Measurements from ENCODE around the gene SPAG9. TPM values are rescaled to one million over a fixed set of nuclear protein-coding genes. Genes with fewer than 3 reads are reported as not detected.

SPAG9 gene
- total and polyA plus RNA-seq, 2 of the 8 experiments (the other 6 are each of a cell fraction or from before 2014, with no cell fraction given): 9.8 to 63.8 TPM

DNA sequence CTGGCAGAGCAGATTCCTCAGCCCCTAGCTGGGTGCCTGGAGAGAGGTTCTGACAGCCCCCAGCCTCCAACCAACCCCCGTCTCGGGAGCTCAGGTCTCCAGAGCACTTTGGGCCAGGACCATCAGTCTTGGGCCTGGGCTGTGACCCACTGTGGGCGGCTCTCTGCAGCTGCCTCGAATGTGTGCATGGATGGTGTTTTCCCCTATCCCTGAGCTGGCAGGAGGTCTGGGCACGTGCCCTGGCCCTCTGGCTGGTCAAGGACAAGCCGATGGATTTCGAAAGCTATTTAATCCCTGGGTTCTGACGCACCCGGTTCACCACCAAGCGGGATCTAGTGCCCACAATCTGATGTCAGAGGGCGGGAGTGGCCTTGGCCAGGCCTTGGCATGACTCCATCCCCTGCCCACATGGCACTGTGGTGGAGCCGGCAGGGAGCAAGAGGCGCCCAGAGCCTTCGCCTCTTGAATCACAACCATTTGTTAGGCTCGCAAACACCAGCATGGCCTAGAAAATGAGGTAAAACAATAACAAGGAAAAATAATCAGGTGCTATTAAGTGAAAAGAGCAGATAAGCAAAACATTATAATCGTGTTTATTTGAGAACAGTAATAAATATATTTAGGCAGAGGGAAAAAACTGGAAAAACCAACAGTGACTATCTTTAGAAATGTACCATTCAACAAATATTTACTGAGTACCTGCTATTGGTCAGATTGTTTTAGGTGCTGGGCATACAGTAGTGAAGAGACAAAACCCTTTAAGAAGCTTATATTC, 185.3 kb downstream of the SPAG9 start:
- Histone ChIP-seq H3K36me3 (ENCODE audit: control insufficient read depth in 2 of 4, insufficient read depth in 4 of 4, low read length in 3 of 4) (no peaks in the 10 kb centered on the region), H3K14ac (ENCODE audit: insufficient read length) (no peak overlapping the region), H2BK120ac (replicated peaks; ENCODE audit: low read depth, low read length) (no peak overlapping the region), H3K79me2 (ENCODE audit: control insufficient read depth in 1 of 2, insufficient read depth in 2 of 2, low read length in 2 of 2) (no peaks in the 10 kb centered on the region), H2BK12ac (ENCODE audit: low read depth, low read length) (no peak overlapping the region), H3K79me1 (ENCODE audit: low read depth, low read length) (no peaks in the 10 kb centered on the region), H3K4me2 (ENCODE audit: insufficient read depth in 1 of 2, low read depth in 2 of 2, low read length in 2 of 2) (no peak overlapping the region), H3K27ac (ENCODE audit: low read depth, low read length) (no peak overlapping the region), H3K4ac (replicated peaks; ENCODE audit: insufficient read length, low read depth, low read length) (no peak overlapping the region), H3K9ac (replicated peaks in 1 of 4; ENCODE audit: extremely low read depth in 1 of 4, low read depth in 3 of 4, low read length in 3 of 4) (no peak overlapping the region), H2BK15ac (ENCODE audit: low read length) (no peak overlapping the region), H2BK20ac (ENCODE audit: low read length) (0 out of 2 replicates have a peak overlapping the region, but pooled peaks have one; percentile 15), H3K23me2 (ENCODE audit: low read depth, low read length) (peaks cover 3% of the 10 kb centered on the region), H4K8ac (ENCODE audit: extremely low read depth, insufficient read depth, low read length) (no peak overlapping the region), H3K9me3 (ENCODE audit: insufficient read depth in 2 of 2, low read depth in 1 of 2, low read length in 1 of 2) (no peaks in the 10 kb centered on the region), H3K18ac (ENCODE audit: extremely low read depth, low read length) (no peak overlapping the region), H4K20me1 (replicated peaks in 1 of 2; ENCODE audit: control insufficient read depth in 1 of 2, insufficient read depth in 2 of 2, low read length in 2 of 2) (peaks cover 0 to 1% of the 10 kb centered on the region in 2 experiments), H3K23ac (ENCODE audit: insufficient read length) (no peak overlapping the region), H3K27me3 (replicated peaks in 1 of 4; ENCODE audit: control insufficient read depth in 3 of 4, extremely low read depth in 1 of 4, insufficient read depth in 3 of 4, low read length in 3 of 4) (peaks cover 0 to 5% (median 2%) of the 10 kb centered on the region in 4 experiments; a peak in 2 of 7 replicates), H2AK5ac (ENCODE audit: low read depth, low read length) (no peak overlapping the region), H2BK5ac (ENCODE audit: low read depth, low read length) (no peak overlapping the region), H4K91ac (replicated peaks; ENCODE audit: insufficient read length, low read length) (no peak overlapping the region), H3K4me3 (ENCODE audit: extremely low read depth in 1 of 4, insufficient read depth in 2 of 4, low read depth in 3 of 4, low read length in 4 of 4) (no peak overlapping the region), H3K56ac (replicated peaks; ENCODE audit: insufficient read length, low read depth, low read length) (no peak overlapping the region), H3K4me1 (replicated peaks in 1 of 4; ENCODE audit: control insufficient read depth in 3 of 4, insufficient read depth in 4 of 4, low read length in 3 of 4) (peaks cover 0 to 4% (median 1%) of the 10 kb centered on the region in 4 experiments; a peak in 3 of 7 replicates), H2AFZ (ENCODE audit: low read length) (no peak overlapping the region), H4K5ac (ENCODE audit: insufficient read length, low read depth, low read length) (no peak overlapping the region)
- no peak for FAIRE-seq
- CTCF ChIA-PET (ENCODE audit: partially characterized antibody): interaction anchor here (0.5 to 1.8 kb wide), 10 partner anchors 9 to 161 kb away, joined by 3 to 8 read pairs (median 4); no protein-coding TSS in a partner anchor
- TF ChIP-seq CHD2 (IDR thresholded peaks at IDR 0.05; ENCODE audit: low read length): no peak
- TF ChIP-seq, protein P1, sequence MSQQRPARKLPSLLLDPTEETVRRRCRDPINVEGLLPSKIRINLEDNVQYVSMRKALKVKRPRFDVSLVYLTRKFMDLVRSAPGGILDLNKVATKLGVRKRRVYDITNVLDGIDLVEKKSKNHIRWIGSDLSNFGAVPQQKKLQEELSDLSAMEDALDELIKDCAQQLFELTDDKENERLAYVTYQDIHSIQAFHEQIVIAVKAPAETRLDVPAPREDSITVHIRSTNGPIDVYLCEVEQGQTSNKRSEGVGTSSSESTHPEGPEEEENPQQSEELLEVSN (IDR thresholded peaks at IDR 0.05): peak; percentile 47; the same call in 1 of the 2 replicates
- no peak for DNase-seq (ENCODE audit: low read depth in 1 of 2, low spot score in 2 of 2)
- 85% methylated on average over 16 of the region's 16 CpGs; no CpG with 5 or more reads in 1 of the 2 experiments for WGBS, 2 experiments (ENCODE audit: extremely low coverage in 1 of 2, insufficient coverage in 1 of 2, insufficient read length in 1 of 2, insufficient replicate concordance in 2 of 2, low coverage in 1 of 2, low lambda C conversion rate in 2 of 2, missing lambda C conversion rate in 1 of 2)
- POLR2A ChIA-PET (ENCODE audit: partially characterized antibody): interaction anchor here (1.1 to 3.6 kb wide), 4 partner anchors 9 to 69 kb away, joined by 4 to 15 read pairs (median 8); partner anchors contain the start of gene TOB1

Measured in H1 (cell line).